Measurements from ENCODE around the gene HLA-DQB2. TPM values are rescaled to one million over a fixed set of nuclear protein-coding genes. Genes with fewer than 3 reads are reported as not detected.

Gene HLA-DQB2
- total and polyA plus RNA-seq, 9 of the 15 experiments (the other 6 are each of a cell fraction or from before 2014, with no cell fraction given) = not detected

- ChIA-PET CTCF (ENCODE audit: low intra/inter-chr PET ratio) (no interaction called here), POLR2A (interaction anchor here (0.7 to 1.5 kb wide), 6 partner anchors 9 to 1630 kb away, joined by 3 to 5 read pairs (median 3); no protein-coding TSS in a partner anchor)
- Histone ChIP-seq H3K4me2 (ENCODE audit: insufficient read depth, low read length) (no peak overlapping the region), H3K36me3 (ENCODE audit: control insufficient read depth, insufficient read depth, low read length) (no peaks in the 10 kb centered on the region), H2AFZ (ENCODE audit: low read depth, low read length) (no peak overlapping the region), H3K4me3 (no peak overlapping the region), H3K27me3 (ENCODE audit: control insufficient read depth in 2 of 2, insufficient read depth in 2 of 2, low read length in 2 of 2) (peaks cover 17 to 23% of the 10 kb centered on the region in 2 experiments), H3K4me1 (replicated peaks in 1 of 2; ENCODE audit: control insufficient read depth in 2 of 2, insufficient read depth in 2 of 2, low read length in 2 of 2) (no peaks in the 10 kb centered on the region), H3K9me1 (ENCODE audit: control insufficient read depth, insufficient read depth, low read length) (no peaks in the 10 kb centered on the region), H3K79me2 (ENCODE audit: control insufficient read depth, insufficient read depth, low read length) (no peaks in the 10 kb centered on the region), H3K9ac (ENCODE audit: insufficient read depth in 1 of 2, low read depth in 2 of 2, low read length in 2 of 2) (no peak overlapping the region), H3K27ac (ENCODE audit: extremely low read depth, low read depth, low read length) (no peak overlapping the region), H4K20me1 (replicated peaks; ENCODE audit: control insufficient read depth, insufficient read depth, low read length) (no peaks in the 10 kb centered on the region), H3K9me3 (replicated peaks; ENCODE audit: control insufficient read depth, insufficient read depth, low read depth, low read length) (no peaks in the 10 kb centered on the region)
- BruUV-seq (replicated peaks) = no TSS peak
- TF ChIP-seq PCBP2 (IDR thresholded peaks at IDR 0.05; ENCODE audit: low read depth, low read length, poor library complexity, severe bottlenecking) = no peak
- peak; percentile 91 for TF ChIP-seq ESRRA (IDR thresholded peaks at IDR 0.05; ENCODE audit: borderline replicate concordance, low read depth)
- intact Hi-C loops (cut with micrococcal nuclease) = loop anchor here (5.0 kb wide), 2 partner anchors 68 to 552 kb away; no protein-coding TSS in a partner anchor
- DNase-seq (ENCODE audit: extremely low read depth in 1 of 4, low spot score in 3 of 4) = no peak
- no peak for ATAC-seq
- in situ Hi-C loops (cut with MboI) = loop anchor here (5.0 kb wide), 1 partner anchor 377 kb away; no protein-coding TSS in a partner anchor
- FAIRE-seq = no peak
- 4% methylated on average over 3 of the region's 3 CpGs for WGBS (ENCODE audit: insufficient coverage, low coverage, missing lambda C conversion rate)
Observed at GRCh38 chr6:32799740-32800139, 36.4 kb upstream of the HLA-DQB2 start.

GRCh38 chr6:32799168-32799567, 35.8 kb upstream of the HLA-DQB2 start:
- Histone ChIP-seq H3K27ac (ENCODE audit: extremely low read depth, low read depth, low read length) (no peak overlapping the region), H3K9me1 (ENCODE audit: control insufficient read depth, insufficient read depth, low read length) (no peaks in the 10 kb centered on the region), H3K36me3 (ENCODE audit: control insufficient read depth, insufficient read depth, low read length) (no peaks in the 10 kb centered on the region), H3K27me3 (ENCODE audit: control insufficient read depth in 2 of 2, insufficient read depth in 2 of 2, low read length in 2 of 2) (peaks cover 20 to 24% of the 10 kb centered on the region in 2 experiments), H3K79me2 (ENCODE audit: control insufficient read depth, insufficient read depth, low read length) (no peaks in the 10 kb centered on the region), H3K4me3 (no peak overlapping the region), H4K20me1 (replicated peaks; ENCODE audit: control insufficient read depth, insufficient read depth, low read length) (no peaks in the 10 kb centered on the region), H2AFZ (ENCODE audit: low read depth, low read length) (no peak overlapping the region), H3K4me1 (replicated peaks in 1 of 2; ENCODE audit: control insufficient read depth in 2 of 2, insufficient read depth in 2 of 2, low read length in 2 of 2) (no peaks in the 10 kb centered on the region), H3K4me2 (ENCODE audit: insufficient read depth, low read length) (no peak overlapping the region), H3K9ac (ENCODE audit: insufficient read depth in 1 of 2, low read depth in 2 of 2, low read length in 2 of 2) (no peak overlapping the region), H3K9me3 (replicated peaks; ENCODE audit: control insufficient read depth, insufficient read depth, low read depth, low read length) (no peaks in the 10 kb centered on the region)
- POLR2A ChIA-PET = interaction anchor here (0.7 to 1.5 kb wide), 6 partner anchors 9 to 1630 kb away, joined by 3 to 5 read pairs (median 3); no protein-coding TSS in a partner anchor
- CTCF ChIA-PET (ENCODE audit: low intra/inter-chr PET ratio) = no interaction called here
- no peak for ATAC-seq
- in situ Hi-C loops (cut with MboI) = loop anchor here (5.0 kb wide), 1 partner anchor 377 kb away; no protein-coding TSS in a partner anchor
- WGBS (ENCODE audit: insufficient coverage, low coverage, missing lambda C conversion rate) = 0% methylated on average over 3 of the region's 3 CpGs
- no peak for DNase-seq (ENCODE audit: extremely low read depth in 1 of 4, low spot score in 3 of 4)
- no TSS peak for BruUV-seq (replicated peaks)
- FAIRE-seq = no peak
- intact Hi-C loops (cut with micrococcal nuclease) = loop anchor here (5.0 kb wide), 2 partner anchors 68 to 552 kb away; no protein-coding TSS in a partner anchor
- no peak for TF ChIP-seq MCM2 (IDR thresholded peaks at IDR 0.05; ENCODE audit: low read depth)
- no peak for TF ChIP-seq HMG20B (CRISPR knock-in tag; IDR thresholded peaks at IDR 0.05)
- no peak for TF ChIP-seq ZNF280B (CRISPR knock-in tag; IDR thresholded peaks at IDR 0.05)
- no peak for TF ChIP-seq ZNF224 (CRISPR knock-in tag; IDR thresholded peaks at IDR 0.05)
- peak; percentile 39; the same call in 1 of the 2 replicates for TF ChIP-seq SPI1 (IDR thresholded peaks at IDR 0.05; ENCODE audit: borderline replicate concordance, low read depth, low read length)
- no peak for TF ChIP-seq THAP7 (CRISPR knock-in tag; IDR thresholded peaks at IDR 0.05)
- TF ChIP-seq HIVEP1 (CRISPR knock-in tag; IDR thresholded peaks at IDR 0.05) = no peak
